Measurements from ENCODE around the gene FAT2.
"Not testable (repeated sequence)": the region's sequence is repeated elsewhere in the genome, so short reads cannot be mapped to it uniquely, and the experiment has no call there.

The FAT2 gene

GRCh38 chr5:151585970-151586369 lies 5.2 kb downstream of the FAT2 start:
- DNase-seq (ENCODE audit: low read depth, low spot score), result no peak
- H3K27ac ChIP-seq, result peak overlapping the region; percentile 74

GRCh38 chr5:151585344-151585743 lies 5.8 kb downstream of the FAT2 start:
- DNase-seq (ENCODE audit: low read depth, low spot score), result not testable (repeated sequence)
- H3K27ac ChIP-seq, result peak overlapping the region; percentile 74

- H3K27ac ChIP-seq, result peak overlapping the region; percentile 74
Measured at GRCh38 chr5:151584057-151584937, 6.8 kb downstream of the FAT2 start.

DNA sequence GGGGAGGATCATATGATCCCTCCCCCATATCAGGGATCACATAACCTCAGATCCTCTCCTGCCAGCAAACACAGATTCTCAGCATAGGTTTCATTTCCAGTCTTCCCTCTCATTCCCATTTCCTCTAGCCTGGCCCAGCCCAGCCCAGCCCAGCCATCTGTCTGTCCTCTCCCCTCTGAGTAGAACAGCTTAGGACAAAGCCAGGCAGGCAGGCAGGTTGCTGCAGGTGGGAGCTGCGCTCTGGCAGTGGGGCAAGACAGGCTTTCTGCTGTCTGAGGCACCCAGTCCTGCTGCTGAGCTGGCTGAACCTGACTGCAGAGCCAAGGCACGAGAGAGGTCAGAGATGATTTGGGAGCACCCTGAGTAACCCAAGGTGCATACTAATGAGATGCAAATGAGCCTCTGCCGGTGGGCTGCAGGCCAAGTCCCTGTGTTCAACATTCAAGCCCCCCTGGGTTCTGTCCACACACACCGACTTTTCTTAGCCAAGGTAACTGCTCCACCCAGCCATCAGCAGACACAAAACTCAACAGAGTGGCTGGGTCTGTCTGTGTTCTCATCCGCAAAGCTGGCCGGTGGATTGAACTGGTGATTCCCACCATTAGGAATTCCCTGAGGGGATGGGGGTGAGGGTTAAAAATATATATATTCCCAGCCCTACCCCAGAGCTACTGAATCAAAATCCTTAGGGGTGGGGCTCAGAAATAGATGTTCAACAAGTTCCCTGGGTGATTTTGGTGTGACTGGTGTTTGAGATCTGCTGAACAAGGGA lies 9.1 kb downstream of the FAT2 start:
- peak; percentile 73 for DNase-seq (ENCODE audit: low read depth, low spot score)
- H3K27ac ChIP-seq, result peak overlapping the region; percentile 74

More at GRCh38 chr5:151584057-151584937, 6.8 kb downstream of the FAT2 start:
- no peak for DNase-seq (ENCODE audit: low read depth, low spot score)

DNA sequence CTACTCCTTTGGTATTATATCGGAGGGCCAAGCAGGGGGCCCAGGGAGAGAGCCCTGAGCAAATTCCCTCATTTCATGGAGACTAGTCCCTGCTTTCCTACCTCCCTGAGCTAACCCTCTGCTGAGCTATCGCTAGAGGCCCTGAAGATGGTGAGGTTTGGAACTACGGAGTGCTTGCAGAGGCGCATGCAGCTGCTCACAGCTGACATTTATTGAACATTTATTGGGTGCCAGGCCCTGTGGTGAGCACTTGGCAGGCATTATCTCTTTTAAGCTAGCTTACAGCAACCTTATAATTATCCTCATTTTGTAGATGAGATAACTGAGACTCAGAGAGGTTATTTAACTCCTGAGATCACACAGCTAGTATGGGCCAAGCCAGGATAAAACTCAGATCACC lies 9.8 kb downstream of the FAT2 start:
- peak overlapping the region; percentile 74 for H3K27ac ChIP-seq
- no peak for DNase-seq (ENCODE audit: low read depth, low spot score)

DNA sequence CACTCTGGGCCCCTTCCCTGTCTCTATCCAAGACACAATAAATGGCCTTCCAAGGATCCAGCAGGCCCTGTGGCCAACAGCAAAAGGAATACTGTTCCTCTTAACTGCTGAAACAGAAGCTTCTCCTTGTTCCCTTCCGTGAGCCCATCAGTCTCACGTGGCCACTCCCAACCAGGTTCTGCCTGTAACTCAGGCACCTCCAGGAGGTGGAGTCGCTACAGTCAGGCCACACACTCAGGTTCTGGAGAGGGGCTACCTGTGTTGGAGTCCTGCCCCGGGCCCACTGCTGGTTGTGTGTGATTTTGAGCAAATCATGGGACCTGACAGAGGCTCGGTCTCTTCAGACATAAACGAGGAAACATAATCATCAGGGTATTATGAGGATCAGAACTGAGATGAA lies 10.3 kb downstream of the FAT2 start:
- H3K27ac ChIP-seq, result peak overlapping the region; percentile 74

DNA sequence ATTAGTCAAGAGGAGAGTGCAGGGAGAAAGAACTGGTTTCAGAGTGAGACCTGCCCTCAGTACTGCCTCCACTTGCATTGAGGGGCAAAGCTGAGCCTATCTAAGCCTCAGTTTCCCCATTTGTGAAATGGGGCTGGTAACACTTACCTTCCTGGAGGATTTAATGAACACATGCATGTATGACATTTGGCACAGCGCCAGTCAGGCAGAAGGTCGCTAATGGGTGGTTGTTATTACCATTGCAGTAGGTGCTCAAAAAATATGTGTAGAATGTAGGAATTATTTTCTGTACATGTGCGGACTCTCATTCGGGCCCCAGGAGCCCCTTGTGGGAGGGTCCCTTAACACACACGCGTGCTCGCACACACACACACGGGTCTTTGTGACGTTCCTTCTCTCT lies 10.9 kb downstream of the FAT2 start:
- peak overlapping the region; percentile 74 for H3K27ac ChIP-seq
- DNase-seq (ENCODE audit: low read depth, low spot score), result no peak

More for the DNA sequence above, 10.3 kb downstream of the FAT2 start:
- DNase-seq (ENCODE audit: low read depth, low spot score), result no peak

DNA sequence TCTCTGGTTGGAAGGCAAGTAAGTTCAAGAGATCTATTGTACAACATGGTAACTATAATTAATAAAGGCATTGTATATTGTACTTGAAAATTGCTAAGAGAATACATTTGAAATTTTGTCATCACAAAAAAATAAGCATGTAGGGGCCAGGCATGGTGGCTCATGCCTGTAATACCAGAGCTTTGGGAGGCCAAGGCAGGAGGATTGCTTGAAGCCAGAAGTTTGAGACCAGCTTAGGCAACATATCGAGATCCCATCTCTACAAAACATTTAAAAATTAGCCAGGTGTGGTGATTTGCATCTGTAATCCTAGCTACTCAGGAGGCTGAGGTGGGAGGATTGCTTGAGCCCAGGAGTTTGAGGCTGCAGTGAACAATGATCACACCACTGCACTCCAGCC lies 12.0 kb downstream of the FAT2 start:
- H3K27ac ChIP-seq; DNase-seq (ENCODE audit: low read depth, low spot score): not testable (repeated sequence)

DNA sequence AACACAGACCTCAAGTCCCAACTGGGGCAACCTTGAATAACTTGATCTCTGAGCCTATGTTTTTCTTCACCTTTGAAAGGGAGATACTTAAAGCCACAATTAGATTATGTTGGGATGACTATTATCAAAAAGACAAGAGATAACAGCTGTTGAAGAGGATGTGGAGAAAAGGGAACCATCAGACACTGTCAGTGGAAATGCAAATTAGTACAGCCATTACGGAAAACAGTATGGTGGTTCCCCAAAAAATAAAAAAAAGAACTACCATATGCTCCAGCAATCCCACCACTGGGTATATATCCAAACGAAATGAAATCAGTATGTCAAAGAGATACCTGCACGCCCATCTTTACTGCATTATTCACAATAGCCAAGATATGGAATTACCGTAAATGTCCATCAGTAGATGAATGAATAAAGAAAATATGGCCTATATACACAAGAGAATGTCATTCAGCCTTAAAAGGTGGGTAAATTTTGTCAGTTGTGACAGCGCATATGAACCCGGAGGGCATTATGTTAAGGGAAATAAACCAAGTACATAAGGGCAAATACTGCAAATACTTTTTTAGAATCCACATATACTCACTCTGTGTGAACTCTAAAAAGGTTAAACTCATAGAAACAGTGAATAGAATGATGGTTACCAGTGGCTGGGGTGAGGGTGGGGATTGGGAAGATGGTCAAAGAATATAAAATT lies 12.7 kb downstream of the FAT2 start:
- H3K27ac ChIP-seq, result no peak overlapping the region
- DNase-seq (ENCODE audit: low read depth, low spot score), result no peak

DNA sequence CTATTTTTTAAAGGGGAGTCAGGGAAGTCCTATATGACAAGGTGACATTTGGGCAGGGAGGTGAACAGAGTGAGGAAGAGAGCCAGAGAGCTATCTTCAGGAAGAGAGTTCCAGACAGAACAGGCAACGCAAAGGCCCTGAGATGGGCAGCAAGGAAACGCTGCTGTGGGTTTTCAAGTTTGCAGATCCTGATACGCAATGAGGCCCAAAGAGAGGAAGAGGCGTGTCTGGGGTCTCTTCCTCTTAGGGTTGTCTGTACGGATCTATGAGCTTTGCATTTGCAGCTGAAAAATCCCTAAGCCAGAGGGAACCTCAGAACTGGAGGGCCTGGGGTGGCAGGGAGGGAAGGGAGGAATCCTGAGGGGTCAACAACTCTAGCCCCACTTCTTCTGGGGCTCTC lies 13.6 kb downstream of the FAT2 start:
- no peak for DNase-seq (ENCODE audit: low read depth, low spot score)
- no peak overlapping the region for H3K27ac ChIP-seq

DNA sequence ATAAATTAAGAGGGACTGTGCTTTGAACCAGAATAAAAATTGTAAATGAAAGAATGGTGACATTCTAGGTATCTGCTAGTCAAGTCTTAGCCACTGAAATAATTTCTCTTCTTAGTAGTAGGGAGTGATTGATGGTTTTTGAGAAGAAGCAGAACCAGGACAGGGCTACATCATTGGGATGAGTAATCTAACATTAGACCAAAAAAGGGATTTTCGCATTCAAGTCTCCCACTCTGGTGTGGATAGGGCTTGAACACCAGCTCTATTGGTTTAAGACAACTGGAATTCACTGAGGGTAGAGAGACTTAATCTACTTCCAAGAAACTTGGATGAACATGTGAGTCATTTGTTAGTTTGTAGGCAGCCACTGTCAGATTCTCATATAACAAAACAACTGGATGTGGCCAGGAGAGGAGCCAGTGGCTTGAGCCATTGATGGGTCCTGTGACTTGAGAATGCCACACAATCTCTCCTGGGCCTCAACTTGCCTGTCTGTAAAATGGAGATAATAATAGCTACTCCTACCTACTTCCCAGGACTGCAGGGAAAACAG lies 16.6 kb downstream of the FAT2 start:
- no peak for DNase-seq (ENCODE audit: low read depth, low spot score)
- peak overlapping the region; percentile 95 for H3K27ac ChIP-seq

- H3K27ac ChIP-seq, result peak overlapping the region; percentile 95
- peak; percentile 87 for DNase-seq (ENCODE audit: low read depth, low spot score)
Measured at GRCh38 chr5:151572657-151573368, 18.3 kb downstream of the FAT2 start.

DNA sequence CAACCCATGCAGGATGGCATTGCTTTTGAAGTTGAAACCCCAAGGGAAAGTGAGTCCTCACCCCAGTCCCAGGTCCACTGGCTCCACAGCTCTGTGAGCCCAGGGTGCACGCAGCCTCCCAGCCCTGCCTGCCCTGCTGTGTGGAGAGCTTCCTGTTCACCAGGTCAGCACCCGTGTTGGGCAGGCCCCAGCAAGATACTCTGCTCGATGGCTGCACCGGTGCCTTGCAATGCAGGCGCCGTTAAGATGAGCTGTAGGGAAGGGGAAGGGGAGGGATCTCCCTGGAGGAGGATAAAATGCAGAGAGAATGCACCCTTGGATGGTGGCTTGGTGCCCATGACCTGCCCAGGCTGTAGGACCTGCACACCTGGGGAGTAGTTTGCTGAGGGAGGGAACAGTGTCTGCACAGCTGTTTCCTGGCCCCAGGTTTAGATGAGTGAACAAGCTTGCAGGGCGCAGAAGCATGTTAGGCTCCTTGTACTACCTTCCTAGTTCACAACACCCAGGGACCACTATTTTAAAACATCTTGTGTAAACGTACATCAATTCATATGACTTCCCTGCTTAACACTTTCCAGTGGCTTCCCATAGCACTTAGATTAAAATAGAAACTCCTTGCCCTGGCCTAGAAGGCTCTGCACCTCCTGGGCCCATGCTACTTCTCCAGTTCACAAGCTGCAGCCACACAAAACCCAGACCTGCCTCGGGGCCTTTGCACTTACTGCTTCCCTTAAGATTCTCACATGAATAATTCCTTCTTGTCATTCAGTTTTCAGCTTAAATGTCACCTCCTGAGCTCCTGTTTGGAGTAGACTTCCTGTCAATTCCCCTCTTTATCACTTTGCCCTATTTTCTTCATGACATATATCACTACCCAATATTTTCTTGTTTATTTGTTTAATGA lies 19.6 kb downstream of the FAT2 start:
- H3K27ac ChIP-seq, result peak overlapping the region; percentile 95
- no peak for DNase-seq (ENCODE audit: low read depth, low spot score)

- DNase-seq (ENCODE audit: low read depth, low spot score), result no peak
- H3K27ac ChIP-seq, result peak overlapping the region; percentile 95
Measured at GRCh38 chr5:151570512-151571269, 20.4 kb downstream of the FAT2 start.

DNA sequence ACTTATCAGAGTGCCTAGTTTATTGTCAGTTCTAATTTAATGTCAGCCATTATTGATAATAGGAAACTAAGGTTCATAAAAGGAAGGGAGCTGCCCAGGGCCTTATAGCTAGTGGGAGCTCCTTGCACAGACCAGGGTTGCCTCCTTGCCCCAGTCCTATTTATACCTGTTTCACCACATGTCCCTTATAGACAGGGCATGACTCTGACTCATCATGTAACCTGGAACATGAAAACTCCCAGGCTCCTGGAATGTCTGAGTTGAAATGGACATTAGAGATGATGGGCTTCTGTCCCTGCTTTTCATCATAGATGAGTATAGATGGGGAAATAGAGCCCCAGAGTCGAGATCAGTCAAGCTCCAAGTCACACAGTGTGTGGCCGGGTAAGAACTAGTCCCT lies 21.1 kb downstream of the FAT2 start:
- DNase-seq (ENCODE audit: low read depth, low spot score), result peak; percentile 64
- H3K27ac ChIP-seq, result peak overlapping the region; percentile 95

DNA sequence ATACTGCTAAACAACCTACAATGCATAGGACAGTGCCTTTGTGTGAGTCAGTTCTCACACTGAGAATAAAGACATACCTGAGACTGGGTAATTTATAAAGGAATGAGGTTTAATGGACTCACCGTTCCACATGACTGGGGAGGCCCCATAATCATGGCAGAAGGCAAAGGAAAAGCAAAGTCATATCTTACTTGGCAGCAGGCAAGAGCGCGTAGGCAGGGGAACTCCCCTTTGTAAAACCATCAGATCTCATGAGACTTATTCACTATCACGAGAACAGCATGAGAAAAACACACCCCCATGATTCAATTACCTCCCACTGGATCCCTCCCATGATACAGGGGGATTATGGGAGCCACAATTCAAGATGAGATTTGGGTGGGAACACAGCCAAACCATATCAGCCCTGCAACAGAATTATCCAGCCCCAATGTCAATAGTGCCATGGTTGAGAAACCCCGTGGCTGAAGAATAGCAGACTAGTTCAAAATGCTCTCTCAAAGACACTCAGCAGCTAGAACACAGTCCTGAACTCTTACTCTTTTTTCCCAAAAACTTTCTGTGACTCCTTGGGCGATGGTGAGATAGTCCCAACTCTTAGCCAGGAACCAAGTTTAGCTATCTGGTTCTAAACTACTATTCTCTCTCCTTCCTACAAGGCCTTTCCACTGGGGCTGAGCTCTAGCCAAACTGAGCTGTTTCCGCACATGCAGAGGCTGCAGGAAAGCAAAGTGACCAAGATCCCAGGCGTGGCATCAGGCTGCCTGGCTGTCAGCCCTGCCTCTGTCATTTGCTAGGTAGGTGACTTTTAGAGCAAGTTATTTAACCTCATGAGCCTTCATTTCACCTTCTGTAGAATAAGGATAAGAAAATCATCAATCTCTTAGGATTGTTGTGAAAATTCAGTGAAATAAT lies 21.7 kb downstream of the FAT2 start:
- peak overlapping the region; percentile 95 for H3K27ac ChIP-seq
- DNase-seq (ENCODE audit: low read depth, low spot score), result peak; percentile 88

DNA sequence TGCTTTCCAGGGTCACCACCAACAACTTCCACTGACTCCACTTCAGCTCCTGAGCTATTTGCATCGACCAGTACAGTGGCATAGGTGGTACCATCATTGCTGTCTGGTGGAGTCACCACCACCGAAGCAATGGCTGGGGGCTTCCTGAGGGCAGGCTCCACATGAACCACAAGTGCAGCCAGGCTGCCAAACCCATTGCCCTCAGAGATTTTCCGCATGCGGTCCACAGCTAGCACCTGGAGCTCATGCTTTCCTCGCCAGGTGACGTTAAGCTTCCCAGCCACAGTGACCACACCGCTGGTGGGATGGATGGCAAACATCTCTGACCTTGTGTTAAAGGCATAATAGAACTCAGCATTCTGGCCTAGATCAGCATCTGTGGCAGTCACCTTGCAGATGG lies 23.1 kb downstream of the FAT2 start:
- DNase-seq (ENCODE audit: low read depth, low spot score), result no peak
- peak overlapping the region; percentile 95 for H3K27ac ChIP-seq

All from epithelial cell of prostate (primary cell).